HepG2 (cell line): Measurements from ENCODE around the gene UACA. TPM values are rescaled to one million over a fixed set of nuclear protein-coding genes. Genes with fewer than 3 reads are reported as not detected.

Source experiments
- ATAC-seq: fragments of 200-7000 bp; cut with Tn5 transposase; 3 replicates; pipeline ENCODE4 v1.9.1; 2020; ENCODE audit warnings: mild to moderate bottlenecking, moderate library complexity
- BruUV-seq: library from RNA; stranded (reverse); fragments of 400-500 nt; replicated peaks from 2 replicates; lab custom pipeline; 2021; lab: Mats Ljungman, UMichigan
- CTCF ChIA-PET: fragments of 300-600 bp; formaldehyde crosslinking; extraction: SDS; loops from one replicate; lab custom pipeline; 2021; ENCODE audit warnings: low total read pairs, inconsistent platforms, low intra/inter-chr PET ratio; lab: Yijun Ruan, JAX
- POLR2A ChIA-PET: fragments of 350-600 bp; sonication (Branson Sonifier 250); formaldehyde crosslinking; loops from one replicate; lab custom pipeline; 2020; ENCODE audit warnings: antibody characterized with exemption, inconsistent platforms; lab: Yijun Ruan, JAX
- DNase-seq: peaks from one replicate; pipeline ENCODE4 v3.0.0-alpha.2; 2015; ENCODE audit warnings: low spot score
- FAIRE-seq: peaks from 3 replicates; lab custom pipeline; 2011; peaks lifted over from hg19 to GRCh38; lab: Jason Lieb, UNC
- H2AFZ ChIP-seq: one replicate; pipeline ENCODE4 v1.6.1; 2011; ENCODE audit warnings: low read length, inconsistent platforms
- H3K27ac ChIP-seq: fragments of 300-600 bp; 3 replicates; pipeline ENCODE4 v1.8.0; 2011; ENCODE audit warnings: mixed run types, mild to moderate bottlenecking, mixed read lengths, low read length, inconsistent platforms; ENCODE audit not compliant: insufficient read depth; ENCODE audit errors: extremely low read length
- H3K27me3 ChIP-seq, 2 experiments: fragments of 200-600 bp in 1 of 2; 2 replicates in 1 of 2; 3 replicates in 1 of 2; pipeline versions ENCODE4 v1.6.0 to v1.8.0; 2011; ENCODE audit warnings: low read length in 2 of 2, mild to moderate bottlenecking in 2 of 2, moderate library complexity in 2 of 2, inconsistent platforms in 1 of 2; ENCODE audit not compliant: insufficient read depth in 2 of 2, control insufficient read depth in 1 of 2
- H3K36me3 ChIP-seq, 2 experiments: fragments of 200-600 bp in 1 of 2; replicated peaks in 1 of 2; 2 replicates in 1 of 2; 3 replicates in 1 of 2; pipeline versions ENCODE4 v1.5.1 to v1.8.0; 2011; ENCODE audit warnings: low read length in 2 of 2, inconsistent platforms in 1 of 2; ENCODE audit not compliant: insufficient read depth in 2 of 2, control insufficient read depth in 1 of 2
- H3K4me1 ChIP-seq: 2 replicates; pipeline ENCODE4 v1.5.1; 2012; ENCODE audit warnings: low read length, inconsistent platforms; ENCODE audit not compliant: insufficient read depth
- H3K4me2 ChIP-seq: 2 replicates; pipeline ENCODE4 v1.6.0; 2011; ENCODE audit warnings: low read depth, low read length, inconsistent platforms
- H3K4me3 ChIP-seq, 3 experiments: fragments of 200-600 bp in 1 of 3; sonication (generic), shearing (Covaris generic) in 1 of 3; replicated peaks in 1 of 3; 2 replicates each; pipeline ENCODE4 v1.5.1; 2011 to 2016; ENCODE audit warnings: low read length in 3 of 3, inconsistent platforms in 2 of 3, low read depth in 2 of 3, mild to moderate bottlenecking in 2 of 3, control low read depth in 1 of 3, mixed read lengths in 1 of 3; ENCODE audit not compliant: insufficient read depth in 1 of 3
- H3K79me2 ChIP-seq: one replicate; pipeline ENCODE4 v1.6.1; 2011; ENCODE audit warnings: low read length, inconsistent platforms; ENCODE audit not compliant: insufficient read depth
- H3K9ac ChIP-seq: 2 replicates; pipeline ENCODE4 v1.6.0; 2011; ENCODE audit warnings: mild to moderate bottlenecking, low read depth, low read length, inconsistent platforms; ENCODE audit not compliant: insufficient read depth
- H3K9me3 ChIP-seq: 2 replicates; pipeline ENCODE4 v1.5.1; 2012; ENCODE audit warnings: mild to moderate bottlenecking, low read length
- H4K20me1 ChIP-seq: 2 replicates; pipeline ENCODE4 v1.6.0; 2011; ENCODE audit warnings: inconsistent platforms, mild to moderate bottlenecking, low read length, moderate library complexity; ENCODE audit not compliant: insufficient read depth
- ARNT2 ChIP-seq: sonication (generic); formaldehyde crosslinking; IDR thresholded peaks from 2 replicates; pipeline ENCODE4 v1.8.0; 2022; ENCODE audit warnings: mild to moderate bottlenecking, low read depth, missing genetic modification reagents, moderate library complexity
- ASH2L ChIP-seq: fragments of 300-600, 200-600 bp; sonication (generic); IDR thresholded peaks from 2 replicates; pipeline ENCODE4 v1.7.0; 2017; ENCODE audit warnings: low read depth, mild to moderate bottlenecking, moderate library complexity, mixed read lengths, low read length; ENCODE audit not compliant: insufficient read length
- DPF2 ChIP-seq: sonication (generic); formaldehyde crosslinking; IDR thresholded peaks from 2 replicates; pipeline ENCODE4 v1.4.0; 2020; ENCODE audit warnings: mild to moderate bottlenecking, low read depth, missing genetic modification reagents, borderline replicate concordance
- ETV5 ChIP-seq: IDR thresholded peaks from 2 replicates; pipeline ENCODE4 v1.6.1; 2018; ENCODE audit warnings: missing biosample characterization, missing genetic modification reagents, inconsistent platforms, borderline replicate concordance
- IRX3 ChIP-seq: sonication (generic); formaldehyde crosslinking; IDR thresholded peaks from 2 replicates; pipeline ENCODE4 v1.8.1; 2023; ENCODE audit warnings: mild to moderate bottlenecking, low read depth, missing genetic modification reagents, borderline replicate concordance
- JDP2 ChIP-seq: sonication (generic); formaldehyde crosslinking; IDR thresholded peaks from 2 replicates; pipeline ENCODE4 v1.8.1; 2022; ENCODE audit warnings: missing genetic modification reagents, borderline replicate concordance
- KAT7 ChIP-seq: IDR thresholded peaks from 2 replicates; pipeline ENCODE4 v1.6.1; 2018; ENCODE audit warnings: borderline replicate concordance, missing compliant biosample characterization
- MAFK ChIP-seq, 2 experiments: IDR thresholded peaks in 1 of 2; conservative IDR thresholded peaks in 1 of 2; 2 replicates each; pipeline ENCODE4 v1.6.1; 2011; ENCODE audit warnings: improper control_type of control experiment in 2 of 2, low read length in 2 of 2
- NONO ChIP-seq, 2 experiments: fragments of 450-650 bp in 1 of 2; sonication (generic) in 1 of 2; formaldehyde crosslinking in 1 of 2; IDR thresholded peaks in 1 of 2; conservative IDR thresholded peaks in 1 of 2; 2 replicates each; pipeline versions ENCODE4 v1.6.1 to v1.8.0; 2017 to 2022; ENCODE audit warnings: mild to moderate bottlenecking in 1 of 2, missing genetic modification reagents in 1 of 2, moderate library complexity in 1 of 2
- REXO4 ChIP-seq: sonication (generic); formaldehyde crosslinking; IDR thresholded peaks from 2 replicates; pipeline ENCODE4 v1.8.0; 2022; ENCODE audit warnings: missing genetic modification reagents, mild to moderate bottlenecking, borderline replicate concordance
- SATB2 ChIP-seq: sonication (generic); formaldehyde crosslinking; IDR thresholded peaks from 2 replicates; pipeline ENCODE4 v1.5.0; 2020; ENCODE audit warnings: missing genetic modification reagents
- TBX2 ChIP-seq: sonication (generic); formaldehyde crosslinking; IDR thresholded peaks from 2 replicates; pipeline ENCODE4 v1.5.0; 2020; ENCODE audit warnings: missing genetic modification reagents, mild to moderate bottlenecking, borderline replicate concordance
- YEATS4 ChIP-seq: sonication (generic); formaldehyde crosslinking; IDR thresholded peaks from 2 replicates; pipeline ENCODE4 v1.4.0; 2020; ENCODE audit warnings: missing genetic modification reagents, borderline replicate concordance
- ZBTB42 ChIP-seq: sonication (generic); formaldehyde crosslinking; IDR thresholded peaks from 2 replicates; pipeline ENCODE4 v1.5.0; 2020; ENCODE audit warnings: mild to moderate bottlenecking, missing genetic modification reagents
- ZFP36 ChIP-seq: fragments of 150-350 bp; IDR thresholded peaks from 2 replicates; pipeline ENCODE4 v1.6.1; 2018; ENCODE audit warnings: borderline replicate concordance, low read length, low read depth; ENCODE audit not compliant: partially characterized antibody
- ZNF121 ChIP-seq: sonication (generic); formaldehyde crosslinking; IDR thresholded peaks from 2 replicates; pipeline ENCODE4 v1.5.0; 2020; ENCODE audit warnings: mild to moderate bottlenecking, missing genetic modification reagents
- ZNF264 ChIP-seq: sonication (generic); formaldehyde crosslinking; IDR thresholded peaks from 2 replicates; pipeline ENCODE4 v1.4.0; 2020; ENCODE audit warnings: missing genetic modification reagents
- ZNF678 ChIP-seq: sonication (generic); formaldehyde crosslinking; IDR thresholded peaks from 2 replicates; pipeline ENCODE4 v1.4.0; 2020; ENCODE audit warnings: mild to moderate bottlenecking, missing genetic modification reagents
- ZNF737 ChIP-seq: sonication (generic); formaldehyde crosslinking; IDR thresholded peaks from 2 replicates; pipeline ENCODE4 v1.5.0; 2020; ENCODE audit warnings: missing genetic modification reagents, mild to moderate bottlenecking, borderline replicate concordance
- ZNF747 ChIP-seq: sonication (generic); formaldehyde crosslinking; IDR thresholded peaks from 2 replicates; pipeline ENCODE4 v1.8.1; 2023; ENCODE audit warnings: missing genetic modification reagents, mild to moderate bottlenecking, borderline replicate concordance
- ZSCAN20 ChIP-seq: sonication (generic); formaldehyde crosslinking; IDR thresholded peaks from 2 replicates; pipeline ENCODE4 v1.4.0; 2020; ENCODE audit warnings: missing genetic modification reagents, mild to moderate bottlenecking, borderline replicate concordance
- WGBS: methylation state at CpG from one replicate; pipeline ENCODE4 v1.1.6; 2017; ENCODE audit warnings: low lambda C conversion rate; 5-methylcytosine and 5-hydroxymethylcytosine counted together
- in situ Hi-C: cut with HindIII; loops from 2 replicates; pipeline ENCODE4 v1.10.0; 2017; ENCODE audit warnings: low pct_unique_long_range_greater_than_20kb; ENCODE audit not compliant: extremely low pct_ligation_motif_present
- intact Hi-C: fragments of 100-400 bp; cut with micrococcal nuclease; formaldehyde crosslinking; loops from one replicate; pipeline ENCODE4 v1.10.0; 2022; ENCODE audit not compliant: unreplicated experiment
- polyA plus RNA-seq, 8 experiments: library from polyadenylated mRNA; depleted of rRNA in 3 of 8; stranded (reverse) in 7 of 8; unstranded in 1 of 8; fragments of >200 nt; fragmentation: Illumina TruSeq in 4 of 8; extraction: Trizol in 4 of 8; gene quantifications; 2 replicates each; pipeline versions ENCODE4 v1.2.1 to v1.2.3, GENCODE V29; 2011 to 2016; ENCODE audit warnings: low read depth in 4 of 8, missing spikeins in 1 of 8, mixed read lengths in 1 of 8; ENCODE audit not compliant: insufficient read depth in 1 of 8
- total RNA-seq, 5 experiments: library from RNA; depleted of rRNA; stranded (reverse); fragments of >200 nt; fragmentation: Illumina TruSeq; extraction: Trizol; gene quantifications; 2 replicates each; pipeline ENCODE4 v1.2.3, GENCODE V29; 2016; ENCODE audit warnings: low read depth in 1 of 5

UACA gene
- total and polyA plus RNA-seq, 2 of the 13 experiments (the other 11 are each of a cell fraction or from before 2014, with no cell fraction given) = 17.8 to 39.2 TPM

- no peak for DNase-seq
- TF ChIP-seq ARNT2 (CRISPR knock-in tag) (no peak), ZFP36 (no peak), ZNF264 (no peak), DPF2 (CRISPR knock-in tag) (no peak), ZSCAN20 (no peak), MAFK (conservative IDR thresholded peaks at IDR 0.05 in 1 of 2, IDR thresholded peaks at IDR 0.05 in 1 of 2; ENCODE audit: low read length in 2 of 2) (0 out of 4 replicates have a peak, but pooled peaks of 1 of the 2 experiments have one; percentile 13), IRX3 (no peak), ZNF747 (CRISPR knock-in tag) (no peak)
- in situ Hi-C loops (no loop called here), intact Hi-C loops (no loop called here)
- ChIA-PET CTCF (no interaction called here), POLR2A (no interaction called here)
- Histone ChIP-seq H4K20me1 (peaks cover 3% of the 10 kb centered on the region; the same call in 1 of the 2 replicates), H3K27ac (no peak overlapping the region), H3K4me2 (no peak overlapping the region), H3K4me1 (peaks cover 9% of the 10 kb centered on the region), H3K9ac (no peak overlapping the region), H3K27me3 (no peaks in the 10 kb centered on the region; a peak in 1 of 5 replicates), H3K79me2 (peaks cover 3% of the 10 kb centered on the region), H3K9me3 (no peaks in the 10 kb centered on the region), H3K36me3 (no peaks in the 10 kb centered on the region), H2AFZ (no peak overlapping the region), H3K4me3 (no peak overlapping the region)
- no peak for FAIRE-seq
- no peak for ATAC-seq
- no TSS peak for BruUV-seq
- 99% methylated on average over 3 of the region's 3 CpGs for WGBS
Measured at GRCh38 chr15:70708839-70709238, 54.5 kb downstream of the UACA start.

GRCh38 chr15:70707686-70708300 lies 55.6 kb downstream of the UACA start:
- Histone ChIP-seq H3K9me3 (no peaks in the 10 kb centered on the region), H3K4me3 (no peak overlapping the region), H3K9ac (no peak overlapping the region), H2AFZ (no peak overlapping the region), H3K4me2 (no peak overlapping the region), H3K36me3 (no peaks in the 10 kb centered on the region), H3K79me2 (peaks cover 3% of the 10 kb centered on the region), H4K20me1 (peaks cover 3% of the 10 kb centered on the region; the same call in 1 of the 2 replicates), H3K27ac (no peak overlapping the region), H3K4me1 (peaks cover 16% of the 10 kb centered on the region), H3K27me3 (no peaks in the 10 kb centered on the region; a peak in 1 of 5 replicates)
- intact Hi-C loops (no loop called here), in situ Hi-C loops (no loop called here)
- 96% methylated on average over 4 of the region's 4 CpGs for WGBS
- BruUV-seq = no TSS peak
- ChIA-PET POLR2A (no interaction called here), CTCF (no interaction called here)
- ATAC-seq (no peak), DNase-seq (no peak), FAIRE-seq (no peak)
- no peak for TF ChIP-seq ETV5 (CRISPR knock-in tag)
- TF ChIP-seq TBX2 (CRISPR knock-in tag) = no peak
- no peak for TF ChIP-seq REXO4 (CRISPR knock-in tag)
- no peak for TF ChIP-seq KAT7 (CRISPR knock-in tag)
- TF ChIP-seq ASH2L = no peak
- no peak for TF ChIP-seq ZNF737 (CRISPR knock-in tag)
- TF ChIP-seq ZNF678 (CRISPR knock-in tag) = no peak
- no peak for TF ChIP-seq SATB2
- TF ChIP-seq ZBTB42 (CRISPR knock-in tag) = no peak
- TF ChIP-seq JDP2 (CRISPR knock-in tag) = no peak
- no peak for TF ChIP-seq NONO (IDR thresholded peaks at IDR 0.05)
- no peak for TF ChIP-seq NONO (CRISPR knock-in tag; conservative IDR thresholded peaks at IDR 0.05)
- TF ChIP-seq ZNF121 = no peak
- no peak for TF ChIP-seq YEATS4 (CRISPR knock-in tag)
